Measurements from ENCODE around the gene TMPRSS2.

TMPRSS2 gene

DNA sequence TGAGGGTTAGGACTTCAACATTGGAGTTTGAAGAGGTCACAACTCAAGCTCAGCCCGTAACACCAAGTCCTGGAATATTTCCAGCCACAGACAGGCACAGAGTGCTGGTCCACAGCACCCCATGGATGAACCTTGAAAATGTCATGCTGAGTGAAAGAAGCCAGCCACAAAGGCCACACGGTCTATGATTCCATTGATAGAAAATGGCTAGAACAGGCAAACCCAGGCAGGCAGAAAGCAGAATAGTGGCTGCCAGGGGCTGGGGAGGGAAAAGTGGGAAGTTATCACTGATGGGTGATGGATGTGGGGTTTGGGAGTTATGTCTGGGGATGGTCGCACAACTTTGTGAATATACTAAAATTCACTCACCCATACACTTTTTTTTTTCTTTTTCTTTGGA lies 60.6 kb downstream of the TMPRSS2 start:
- no peak for ATAC-seq
- no peak for TF ChIP-seq RARB (CRISPR knock-in tag; IDR thresholded peaks at IDR 0.05)
- TF ChIP-seq CSDC2 (CRISPR knock-in tag; IDR thresholded peaks at IDR 0.05) = no peak
- no peak for TF ChIP-seq PPARA (CRISPR knock-in tag; IDR thresholded peaks at IDR 0.05; ENCODE audit: borderline replicate concordance)

DNA sequence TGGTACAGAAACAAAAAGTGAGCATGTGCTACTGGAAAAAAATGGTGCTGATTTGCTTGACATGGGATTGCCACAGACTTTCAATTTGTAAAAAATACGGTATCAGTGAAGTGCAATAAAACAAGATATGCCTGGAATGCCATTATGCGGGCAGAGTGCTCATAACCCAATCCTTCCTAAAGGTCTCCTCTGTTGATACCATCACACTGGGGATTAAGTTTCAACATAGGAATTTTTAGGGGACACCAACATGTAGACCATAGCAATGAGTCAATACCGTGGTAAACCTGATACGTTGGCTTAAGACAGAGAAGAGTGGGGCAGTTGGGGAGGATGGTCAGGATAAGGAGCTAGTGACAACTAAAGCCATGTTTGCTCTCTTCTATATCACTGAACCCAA lies 61.4 kb downstream of the TMPRSS2 start:
- TF ChIP-seq SNAI2 (CRISPR knock-in tag; IDR thresholded peaks at IDR 0.05) (no peak), ZNF70 (CRISPR knock-in tag; IDR thresholded peaks at IDR 0.05) (no peak), ARNTL (CRISPR knock-in tag; IDR thresholded peaks at IDR 0.05; ENCODE audit: borderline replicate concordance, low read depth) (no peak)
- ATAC-seq = no peak

DNA sequence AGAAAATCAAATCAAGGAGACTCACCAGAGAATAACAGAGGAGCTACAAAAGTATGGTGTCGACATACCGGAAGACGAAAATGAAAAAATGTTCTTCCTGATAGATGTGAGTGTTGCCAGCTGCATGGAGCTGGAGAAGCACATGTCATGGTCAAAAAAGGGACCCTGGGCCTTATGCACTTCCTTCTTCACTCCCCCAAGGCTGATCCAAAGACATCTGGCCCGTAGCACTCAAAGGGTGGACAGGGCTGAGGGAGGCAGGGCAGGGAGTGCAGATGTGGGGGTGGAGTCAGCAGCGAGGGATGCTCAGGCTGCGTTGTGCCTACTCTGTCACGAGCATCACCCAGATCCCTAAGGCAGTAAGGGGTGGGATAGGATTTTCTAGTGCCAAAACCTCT lies 62.5 kb downstream of the TMPRSS2 start:
- no peak for ATAC-seq
- TF ChIP-seq SNAI2 (CRISPR knock-in tag; IDR thresholded peaks at IDR 0.05) (no peak), ZFP30 (CRISPR knock-in tag; IDR thresholded peaks at IDR 0.05) (no peak), ZNF70 (CRISPR knock-in tag; IDR thresholded peaks at IDR 0.05) (no peak), TCF4 (CRISPR knock-in tag; IDR thresholded peaks at IDR 0.05; ENCODE audit: borderline replicate concordance) (no peak), GLIS3 (CRISPR knock-in tag; IDR thresholded peaks at IDR 0.05) (no peak), TOX (CRISPR knock-in tag; IDR thresholded peaks at IDR 0.05; ENCODE audit: borderline replicate concordance) (no peak), ESRRG (CRISPR knock-in tag; IDR thresholded peaks at IDR 0.05) (no peak), ARNTL (CRISPR knock-in tag; IDR thresholded peaks at IDR 0.05; ENCODE audit: borderline replicate concordance, low read depth) (no peak), RARB (CRISPR knock-in tag; IDR thresholded peaks at IDR 0.05) (no peak), BACH2 (CRISPR knock-in tag; IDR thresholded peaks at IDR 0.05; ENCODE audit: borderline replicate concordance) (no peak), ZNF8 (CRISPR knock-in tag; IDR thresholded peaks at IDR 0.05) (no peak)
- TF ChIP-seq, protein P1, sequence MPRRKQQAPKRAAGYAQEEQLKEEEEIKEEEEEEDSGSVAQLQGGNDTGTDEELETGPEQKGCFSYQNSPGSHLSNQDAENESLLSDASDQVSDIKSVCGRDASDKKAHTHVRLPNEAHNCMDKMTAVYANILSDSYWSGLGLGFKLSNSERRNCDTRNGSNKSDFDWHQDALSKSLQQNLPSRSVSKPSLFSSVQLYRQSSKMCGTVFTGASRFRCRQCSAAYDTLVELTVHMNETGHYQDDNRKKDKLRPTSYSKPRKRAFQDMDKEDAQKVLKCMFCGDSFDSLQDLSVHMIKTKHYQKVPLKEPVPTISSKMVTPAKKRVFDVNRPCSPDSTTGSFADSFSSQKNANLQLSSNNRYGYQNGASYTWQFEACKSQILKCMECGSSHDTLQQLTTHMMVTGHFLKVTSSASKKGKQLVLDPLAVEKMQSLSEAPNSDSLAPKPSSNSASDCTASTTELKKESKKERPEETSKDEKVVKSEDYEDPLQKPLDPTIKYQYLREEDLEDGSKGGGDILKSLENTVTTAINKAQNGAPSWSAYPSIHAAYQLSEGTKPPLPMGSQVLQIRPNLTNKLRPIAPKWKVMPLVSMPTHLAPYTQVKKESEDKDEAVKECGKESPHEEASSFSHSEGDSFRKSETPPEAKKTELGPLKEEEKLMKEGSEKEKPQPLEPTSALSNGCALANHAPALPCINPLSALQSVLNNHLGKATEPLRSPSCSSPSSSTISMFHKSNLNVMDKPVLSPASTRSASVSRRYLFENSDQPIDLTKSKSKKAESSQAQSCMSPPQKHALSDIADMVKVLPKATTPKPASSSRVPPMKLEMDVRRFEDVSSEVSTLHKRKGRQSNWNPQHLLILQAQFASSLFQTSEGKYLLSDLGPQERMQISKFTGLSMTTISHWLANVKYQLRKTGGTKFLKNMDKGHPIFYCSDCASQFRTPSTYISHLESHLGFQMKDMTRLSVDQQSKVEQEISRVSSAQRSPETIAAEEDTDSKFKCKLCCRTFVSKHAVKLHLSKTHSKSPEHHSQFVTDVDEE (CRISPR knock-in tag; IDR thresholded peaks at IDR 0.05) = no peak
- TF ChIP-seq, protein P2, sequence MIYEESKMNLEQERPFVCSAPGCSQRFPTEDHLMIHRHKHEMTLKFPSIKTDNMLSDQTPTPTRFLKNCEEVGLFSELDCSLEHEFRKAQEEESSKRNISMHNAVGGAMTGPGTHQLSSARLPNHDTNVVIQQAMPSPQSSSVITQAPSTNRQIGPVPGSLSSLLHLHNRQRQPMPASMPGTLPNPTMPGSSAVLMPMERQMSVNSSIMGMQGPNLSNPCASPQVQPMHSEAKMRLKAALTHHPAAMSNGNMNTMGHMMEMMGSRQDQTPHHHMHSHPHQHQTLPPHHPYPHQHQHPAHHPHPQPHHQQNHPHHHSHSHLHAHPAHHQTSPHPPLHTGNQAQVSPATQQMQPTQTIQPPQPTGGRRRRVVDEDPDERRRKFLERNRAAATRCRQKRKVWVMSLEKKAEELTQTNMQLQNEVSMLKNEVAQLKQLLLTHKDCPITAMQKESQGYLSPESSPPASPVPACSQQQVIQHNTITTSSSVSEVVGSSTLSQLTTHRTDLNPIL (CRISPR knock-in tag; IDR thresholded peaks at IDR 0.05; ENCODE audit: low read depth) = no peak
- TF ChIP-seq, protein P3, sequence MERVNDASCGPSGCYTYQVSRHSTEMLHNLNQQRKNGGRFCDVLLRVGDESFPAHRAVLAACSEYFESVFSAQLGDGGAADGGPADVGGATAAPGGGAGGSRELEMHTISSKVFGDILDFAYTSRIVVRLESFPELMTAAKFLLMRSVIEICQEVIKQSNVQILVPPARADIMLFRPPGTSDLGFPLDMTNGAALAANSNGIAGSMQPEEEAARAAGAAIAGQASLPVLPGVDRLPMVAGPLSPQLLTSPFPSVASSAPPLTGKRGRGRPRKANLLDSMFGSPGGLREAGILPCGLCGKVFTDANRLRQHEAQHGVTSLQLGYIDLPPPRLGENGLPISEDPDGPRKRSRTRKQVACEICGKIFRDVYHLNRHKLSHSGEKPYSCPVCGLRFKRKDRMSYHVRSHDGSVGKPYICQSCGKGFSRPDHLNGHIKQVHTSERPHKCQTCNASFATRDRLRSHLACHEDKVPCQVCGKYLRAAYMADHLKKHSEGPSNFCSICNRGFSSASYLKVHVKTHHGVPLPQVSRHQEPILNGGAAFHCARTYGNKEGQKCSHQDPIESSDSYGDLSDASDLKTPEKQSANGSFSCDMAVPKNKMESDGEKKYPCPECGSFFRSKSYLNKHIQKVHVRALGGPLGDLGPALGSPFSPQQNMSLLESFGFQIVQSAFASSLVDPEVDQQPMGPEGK (CRISPR knock-in tag; IDR thresholded peaks at IDR 0.05; ENCODE audit: borderline replicate concordance) = no peak

DNA sequence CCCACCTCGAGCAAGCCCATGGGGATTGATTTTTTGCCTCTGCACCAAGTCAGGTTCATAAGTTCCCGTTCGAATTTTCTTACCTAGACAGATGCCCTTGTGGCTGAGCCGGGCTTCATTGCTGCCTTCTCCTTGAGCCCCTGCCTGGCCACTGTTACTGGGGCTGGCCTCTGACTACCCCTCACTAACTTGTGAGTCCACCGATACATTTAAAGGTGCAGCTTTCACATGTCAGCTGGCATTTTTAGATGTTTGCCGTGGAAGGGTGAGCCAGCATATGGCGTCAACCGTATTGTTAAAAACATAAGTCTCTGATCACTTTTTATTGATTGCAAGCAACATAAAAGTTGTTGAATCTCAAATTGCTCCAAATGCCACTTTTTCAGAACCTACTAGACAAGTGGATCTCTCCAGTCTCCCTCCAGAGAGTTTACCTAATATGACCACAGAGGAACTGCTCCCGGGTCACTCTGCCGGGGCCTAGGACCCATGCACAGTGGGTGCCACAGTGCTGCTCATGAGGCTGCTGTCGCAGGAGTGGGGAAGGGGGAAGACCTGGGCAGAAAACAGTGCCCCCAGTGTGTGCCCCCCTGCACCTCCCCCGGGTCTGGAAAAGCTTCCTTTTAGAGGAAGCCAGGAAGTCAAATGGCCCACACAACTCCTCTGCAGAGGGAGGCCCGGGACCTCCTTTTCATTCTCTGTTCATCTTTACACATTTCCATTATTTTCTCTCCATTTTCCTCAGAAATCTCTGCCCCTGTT lies 63.1 kb downstream of the TMPRSS2 start:
- ATAC-seq = no peak

More for the DNA sequence above, 63.1 kb downstream of the TMPRSS2 start:
- TF ChIP-seq TOX (CRISPR knock-in tag; IDR thresholded peaks at IDR 0.05; ENCODE audit: borderline replicate concordance) = no peak
- TF ChIP-seq PPARA (CRISPR knock-in tag; IDR thresholded peaks at IDR 0.05; ENCODE audit: borderline replicate concordance) = no peak
- TF ChIP-seq ARNTL (CRISPR knock-in tag; IDR thresholded peaks at IDR 0.05; ENCODE audit: borderline replicate concordance, low read depth) = no peak
- TF ChIP-seq ZNF70 (CRISPR knock-in tag; IDR thresholded peaks at IDR 0.05) = no peak
- TF ChIP-seq, protein P3 (CRISPR knock-in tag; IDR thresholded peaks at IDR 0.05; ENCODE audit: borderline replicate concordance) = no peak
- no peak for TF ChIP-seq ZNF8 (CRISPR knock-in tag; IDR thresholded peaks at IDR 0.05)
- TF ChIP-seq BACH2 (CRISPR knock-in tag; IDR thresholded peaks at IDR 0.05; ENCODE audit: borderline replicate concordance) = no peak
- TF ChIP-seq ESRRG (CRISPR knock-in tag; IDR thresholded peaks at IDR 0.05) = no peak
- no peak for TF ChIP-seq RARB (CRISPR knock-in tag; IDR thresholded peaks at IDR 0.05)
- no peak for TF ChIP-seq OSR1 (CRISPR knock-in tag; IDR thresholded peaks at IDR 0.05)
- no peak for TF ChIP-seq ZFP3 (CRISPR knock-in tag; IDR thresholded peaks at IDR 0.05)
- no peak for TF ChIP-seq ZNF565 (CRISPR knock-in tag; conservative IDR thresholded peaks at IDR 0.05; ENCODE audit: low read depth)
- no peak for TF ChIP-seq TCF4 (CRISPR knock-in tag; IDR thresholded peaks at IDR 0.05; ENCODE audit: borderline replicate concordance)

Measured in SK-N-SH treated with all-trans-retinoic acid at 6 μM for 48 hours (cell line).